Measurements from ENCODE around the gene PGAM1.
"Not testable (repeated sequence)": the region's sequence is repeated elsewhere in the genome, so short reads cannot be mapped to it uniquely, and the experiment has no call there.

Gene PGAM1

DNA sequence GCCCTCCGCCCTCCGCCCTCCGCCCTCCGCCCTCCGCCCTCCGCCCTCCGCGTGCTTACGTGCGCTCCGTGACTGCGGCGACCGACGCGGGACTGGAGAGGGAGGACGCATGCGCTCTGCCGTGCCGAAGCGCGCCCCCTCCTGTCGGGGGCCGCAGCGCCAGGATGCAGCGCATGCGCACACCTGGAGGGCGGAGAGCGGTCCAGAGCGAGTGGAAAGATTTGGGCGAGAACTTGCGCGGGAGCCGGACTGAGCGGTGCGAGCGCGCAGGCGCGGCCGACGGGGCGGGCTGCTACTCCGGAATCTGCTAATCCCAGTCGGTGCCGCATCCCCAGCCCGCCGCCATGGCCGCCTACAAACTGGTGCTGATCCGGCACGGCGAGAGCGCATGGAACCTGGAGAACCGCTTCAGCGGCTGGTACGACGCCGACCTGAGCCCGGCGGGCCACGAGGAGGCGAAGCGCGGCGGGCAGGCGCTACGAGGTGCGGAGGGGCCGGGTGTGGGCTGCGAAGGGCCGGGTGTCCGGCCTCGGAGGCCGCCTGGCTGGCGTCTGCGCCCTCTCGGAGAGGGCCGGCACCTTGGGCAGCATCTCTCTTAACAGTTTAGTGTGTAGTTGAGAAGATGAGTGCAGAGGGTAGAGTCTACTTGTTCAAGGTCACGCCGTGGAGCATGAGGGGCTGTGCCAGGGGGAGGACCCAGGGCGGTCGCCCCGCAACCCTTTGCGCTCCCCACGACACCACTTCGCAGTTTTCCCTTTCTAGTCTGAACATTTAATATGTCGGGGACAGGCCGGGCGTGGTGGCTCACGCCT, at the start of gene PGAM1:
TSS of gene PGAM1 (plus strand) at position 228 of the 812 bp plus-strand sequence. CDS start at position 345, 117 bp downstream.
- DNase-seq: peak; percentile 98

DNA sequence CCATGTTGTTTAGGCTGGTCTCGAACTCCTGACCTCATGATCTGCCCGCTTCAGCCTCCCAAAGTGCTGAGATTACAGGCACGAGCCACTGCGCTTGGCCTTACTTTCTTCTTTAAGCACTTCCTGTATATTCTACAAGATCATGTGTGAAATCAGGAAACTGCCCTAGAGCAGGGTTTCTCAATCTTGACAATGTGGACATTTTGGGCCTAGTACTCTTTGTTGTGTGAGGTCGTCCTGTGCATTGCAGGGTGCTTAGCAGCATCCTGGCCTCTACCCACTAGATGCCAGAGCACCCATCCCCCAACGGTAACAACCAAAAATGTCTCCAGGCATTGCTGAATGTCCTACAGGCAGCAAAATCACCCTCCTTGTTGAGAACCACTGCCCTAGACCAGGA, 49.6 kb upstream of the PGAM1 start:
- no peak for DNase-seq

DNA sequence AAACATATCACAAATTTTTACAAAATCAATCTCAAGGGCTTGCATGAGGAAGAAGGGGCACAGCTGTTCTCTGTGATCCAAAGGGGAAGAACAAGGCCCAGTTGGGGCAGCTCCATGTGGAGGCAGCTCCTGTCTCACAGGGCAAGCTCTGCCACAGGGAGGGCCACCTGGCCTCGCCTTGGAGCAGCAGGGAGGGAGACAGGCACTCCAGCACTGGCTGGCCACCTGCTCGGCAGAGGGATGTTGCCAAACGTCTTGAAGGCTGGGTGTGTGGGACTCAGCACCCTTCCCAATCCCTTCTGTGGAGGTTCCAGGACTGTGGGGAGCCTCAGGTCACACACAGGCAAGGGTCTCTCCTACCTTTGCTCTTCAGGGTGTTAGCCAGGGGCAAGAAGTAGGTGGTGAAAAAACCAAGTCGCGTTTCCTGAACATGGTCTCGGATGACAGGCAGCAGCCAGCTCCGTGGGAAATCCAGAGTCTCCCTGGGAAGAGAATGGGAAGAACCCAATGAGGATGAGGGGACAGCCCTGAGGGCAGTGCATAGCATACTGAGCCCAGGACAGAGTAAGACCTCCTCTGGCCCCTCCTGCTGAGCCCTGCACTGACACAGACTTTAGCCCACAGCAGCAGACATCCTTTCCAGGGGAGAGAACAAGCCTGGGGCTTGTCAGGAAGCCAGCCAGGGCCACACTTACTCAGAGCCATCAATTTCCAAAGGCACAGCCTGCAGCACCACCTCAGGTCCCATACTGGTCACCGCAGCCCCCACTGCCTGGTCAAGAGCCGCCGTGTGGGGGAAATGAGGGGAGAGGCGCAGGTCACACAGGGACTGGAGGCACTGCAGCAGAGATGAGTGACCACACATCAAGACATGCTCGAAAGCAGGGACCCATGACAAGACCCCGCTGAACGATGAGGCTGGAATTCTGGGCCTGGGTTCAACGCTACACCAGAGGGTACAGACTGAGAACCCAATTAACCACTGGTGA, 46.8 kb upstream of the PGAM1 start:
- DNase-seq: no peak

DNA sequence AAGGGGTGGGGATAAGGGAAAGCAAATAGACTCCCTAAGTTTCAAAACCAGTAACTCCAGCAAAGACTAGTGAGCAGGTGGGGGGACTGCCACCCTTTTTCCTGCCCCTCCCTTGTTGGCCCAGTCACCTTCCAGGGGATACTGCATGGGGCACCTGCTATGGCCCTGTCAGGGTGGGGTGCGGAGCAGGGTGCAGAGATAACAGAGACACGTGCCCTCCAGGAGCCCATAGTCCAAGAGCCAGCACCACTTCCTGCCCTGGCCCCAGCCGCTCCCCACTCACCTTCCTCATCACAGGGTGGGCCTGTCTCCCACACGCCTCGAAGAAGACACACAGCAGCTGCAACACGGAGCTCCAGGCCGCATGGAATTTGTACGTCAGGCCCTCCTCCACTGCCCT, 45.5 kb upstream of the PGAM1 start:
- DNase-seq: no peak

DNA sequence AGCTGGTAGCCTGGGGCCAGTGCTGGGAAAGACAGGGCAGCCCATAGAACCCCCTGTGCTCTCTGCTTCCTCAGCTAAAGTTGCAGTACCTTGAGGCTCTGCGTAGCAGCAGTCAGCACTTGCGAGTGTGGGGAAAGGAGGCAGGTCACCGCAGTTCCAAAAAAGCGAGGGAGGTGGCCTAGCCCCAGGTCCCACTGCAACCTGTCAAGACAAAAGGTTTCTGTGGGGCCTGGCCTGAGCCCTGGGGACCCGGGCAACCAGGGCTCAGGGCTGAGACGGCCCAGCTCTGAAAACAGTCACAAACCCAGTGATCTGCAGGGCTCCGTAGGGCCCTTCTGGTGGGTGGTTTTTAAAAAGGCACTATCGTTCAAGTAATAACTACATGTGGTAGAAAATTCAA, 44.4 kb upstream of the PGAM1 start:
- no peak for DNase-seq

DNA sequence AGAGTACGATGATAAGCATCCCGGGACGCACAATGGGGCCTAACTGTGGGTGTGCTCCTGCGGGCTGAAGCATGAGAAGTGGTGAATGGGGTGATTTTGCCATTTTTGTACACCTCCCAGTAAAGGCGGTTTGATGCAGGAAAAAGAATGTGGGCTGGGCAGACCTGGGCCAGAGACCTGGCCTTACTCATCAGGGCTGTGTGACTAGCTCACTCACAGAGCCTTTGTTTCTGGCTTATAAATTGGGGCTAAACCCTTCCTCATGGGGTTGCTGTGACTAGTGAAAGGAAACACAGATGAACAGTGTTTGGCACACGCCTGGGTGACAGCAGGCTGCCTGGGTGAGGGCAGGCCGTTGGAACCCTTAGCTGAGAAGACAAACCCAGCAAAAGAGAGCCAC, 42.8 kb upstream of the PGAM1 start:
- no peak for DNase-seq

DNA sequence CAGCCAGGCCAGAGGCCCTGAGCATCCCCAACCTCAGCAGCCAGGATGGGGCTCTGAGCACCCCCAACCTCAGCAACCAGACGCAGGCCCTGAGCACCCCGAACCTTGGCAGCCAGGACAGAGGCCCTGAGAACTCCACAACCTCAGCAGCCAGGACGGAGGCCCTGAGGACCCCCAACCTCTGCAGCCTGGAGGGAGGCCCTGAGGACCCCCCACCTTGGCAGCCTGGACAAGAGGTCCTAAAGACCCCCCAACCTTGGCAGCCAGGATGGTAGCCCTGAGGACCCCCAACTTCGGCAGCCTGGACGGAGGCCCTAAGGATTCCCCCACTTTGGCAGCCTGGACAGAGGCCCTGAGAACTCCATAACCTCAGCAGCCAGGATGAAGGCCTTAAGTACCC, 41.8 kb upstream of the PGAM1 start:
- DNase-seq: no peak

DNA sequence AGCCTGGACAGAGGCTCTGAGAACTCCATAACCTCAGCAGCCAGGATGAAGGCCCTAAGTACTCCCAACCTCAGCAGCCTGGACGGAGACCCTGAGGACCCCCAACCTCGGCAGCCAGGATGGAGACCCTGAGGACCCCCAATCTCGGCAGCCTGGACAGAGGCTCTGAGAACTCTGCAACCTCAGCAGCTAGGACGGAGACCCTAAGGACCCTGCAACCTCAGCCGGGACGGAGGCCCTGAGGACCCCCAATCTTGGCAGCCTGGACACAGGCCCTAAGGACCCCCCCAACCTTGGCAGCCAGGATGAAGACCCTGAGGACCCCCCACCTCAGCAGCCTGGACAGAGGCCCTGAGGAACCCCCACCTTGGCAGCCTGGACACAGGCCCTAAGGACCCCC, 41.4 kb upstream of the PGAM1 start:
- no peak for DNase-seq

DNA sequence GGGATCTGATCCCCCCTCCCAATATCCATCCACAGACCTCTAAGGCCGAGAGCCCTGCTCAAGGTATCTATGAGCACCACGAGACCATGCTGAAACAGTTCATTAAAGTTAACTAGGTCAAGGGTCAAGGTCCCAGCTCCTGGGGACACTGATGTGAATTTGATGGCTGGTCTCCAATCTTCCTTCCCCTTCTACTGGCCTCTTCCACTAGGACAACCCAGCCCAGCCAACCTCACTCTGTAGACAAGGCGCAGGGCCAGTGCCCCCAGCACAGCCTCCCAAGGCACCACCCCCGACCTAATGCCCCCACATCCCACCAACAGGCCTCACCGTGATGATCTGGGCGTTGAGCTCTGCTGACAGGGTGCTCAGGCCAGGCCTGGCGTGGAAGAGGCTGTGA, 40.4 kb upstream of the PGAM1 start:
- DNase-seq: no peak

DNA sequence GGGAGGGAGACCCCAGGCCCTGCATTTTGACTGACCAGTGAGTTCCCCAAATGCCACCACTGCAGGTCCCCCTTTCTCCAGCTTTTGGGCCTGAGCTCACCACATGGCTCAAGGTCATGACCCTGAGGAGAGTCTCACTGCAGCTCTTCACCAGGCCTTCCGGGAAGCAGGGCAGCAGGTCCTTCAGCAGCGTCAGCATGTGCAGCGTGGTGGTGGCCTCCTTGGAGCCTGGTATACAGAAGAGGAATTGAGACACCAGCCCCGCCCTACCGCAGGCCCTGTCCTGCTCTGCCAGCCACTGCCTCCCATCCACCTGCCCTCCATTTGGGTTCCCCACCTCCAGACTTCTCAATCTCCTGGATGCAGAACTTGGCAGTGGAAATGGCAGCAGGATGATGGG, 37.8 kb upstream of the PGAM1 start:
- no peak for DNase-seq

DNA sequence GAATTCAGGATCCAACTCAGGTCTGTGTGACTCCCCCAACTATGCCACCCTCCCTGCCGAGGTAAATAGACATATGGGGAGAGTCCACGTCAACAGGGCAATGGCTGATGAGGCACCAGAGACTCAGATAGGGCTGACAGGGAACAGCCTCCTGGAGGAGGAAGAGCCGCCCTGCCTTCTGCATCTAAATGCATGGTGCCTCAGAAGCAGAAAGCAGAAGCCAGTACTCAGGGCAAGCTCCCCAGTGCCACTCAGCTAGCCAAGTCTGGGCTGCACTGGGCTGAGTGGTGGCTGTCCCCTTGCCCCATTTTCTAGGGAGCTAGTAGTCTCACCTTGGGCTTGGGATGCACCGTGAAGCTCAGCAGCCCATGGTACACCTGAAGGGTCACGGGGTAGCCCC, 35.9 kb upstream of the PGAM1 start:
- DNase-seq: no peak

DNA sequence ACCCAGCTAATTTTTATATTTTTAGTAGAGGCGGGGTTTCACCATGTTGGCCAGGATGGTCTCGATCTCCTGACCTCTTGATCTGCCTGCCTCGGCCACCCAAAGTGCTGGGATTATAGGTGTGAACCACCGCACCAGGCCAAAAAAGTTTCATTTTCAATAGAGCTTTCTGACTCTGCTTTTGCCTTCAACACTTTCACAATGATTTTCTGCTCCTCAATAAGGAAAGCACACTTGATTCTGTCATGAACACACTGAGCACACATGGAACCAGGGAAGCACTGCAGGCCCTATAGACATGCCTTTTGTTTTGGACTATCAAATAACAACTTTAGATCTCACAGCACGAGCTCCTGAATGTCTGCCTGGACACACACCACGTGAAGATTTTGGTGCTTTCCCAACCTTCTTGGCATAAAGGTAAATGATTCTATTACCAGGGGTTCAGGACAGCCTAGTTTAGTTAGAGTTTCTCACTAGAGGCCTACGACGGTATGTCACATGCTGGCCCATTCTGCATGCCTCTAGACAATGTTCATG, 32.9 kb upstream of the PGAM1 start:
- no peak for DNase-seq

DNA sequence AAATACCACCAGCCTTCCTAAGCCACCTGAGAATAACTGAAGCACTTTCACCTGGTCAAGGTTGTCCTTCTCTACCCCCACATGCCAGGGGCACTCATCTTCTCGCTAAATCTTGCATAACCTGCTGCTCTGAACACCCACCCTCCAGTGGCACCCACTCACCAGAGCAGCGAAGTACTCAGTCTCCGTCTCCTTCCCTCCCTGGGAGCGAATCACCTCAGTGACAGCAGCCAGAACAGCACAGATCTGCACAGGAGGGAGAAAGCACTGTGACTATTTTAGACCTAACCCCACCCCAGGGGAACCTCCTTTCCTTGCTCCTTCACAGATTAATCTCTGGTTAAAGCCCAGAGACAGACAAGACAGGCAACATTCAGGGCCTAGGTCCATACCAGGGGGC, 29.9 kb upstream of the PGAM1 start:
- DNase-seq: no peak

DNA sequence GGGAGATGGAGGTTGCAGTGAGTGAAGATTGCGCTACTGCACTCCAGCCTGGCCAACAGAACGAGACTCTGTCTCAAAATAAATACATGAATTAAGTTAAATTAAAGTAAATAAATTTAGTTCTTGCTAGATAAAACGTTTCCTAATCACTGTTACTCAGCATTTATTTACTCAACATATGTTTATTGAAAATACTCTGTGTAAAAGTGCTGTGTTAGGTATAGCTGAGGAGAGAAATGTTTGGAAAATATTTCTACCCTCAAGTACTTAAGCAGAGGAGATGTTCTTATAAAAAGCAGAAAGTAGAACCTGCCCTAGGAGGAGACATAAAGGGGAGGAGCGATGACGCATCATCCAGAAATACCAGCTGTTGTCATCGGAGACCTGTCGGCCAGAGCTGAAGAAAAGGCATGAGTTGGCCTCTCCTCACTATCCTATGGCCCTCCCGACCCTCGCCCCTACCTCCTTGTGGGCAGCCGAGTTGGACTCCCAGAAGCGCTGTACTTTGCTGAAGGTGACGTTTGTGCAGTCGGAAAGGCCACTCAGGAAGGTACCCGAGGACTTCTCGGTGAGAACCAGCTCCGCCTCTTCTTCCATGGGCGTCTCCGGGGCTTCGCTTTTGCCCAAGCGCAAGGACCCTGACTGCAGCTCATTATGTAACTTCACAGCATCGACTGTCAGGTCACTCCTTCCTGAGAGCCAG, 26.0 kb upstream of the PGAM1 start:
- DNase-seq: peak; percentile 22

DNA sequence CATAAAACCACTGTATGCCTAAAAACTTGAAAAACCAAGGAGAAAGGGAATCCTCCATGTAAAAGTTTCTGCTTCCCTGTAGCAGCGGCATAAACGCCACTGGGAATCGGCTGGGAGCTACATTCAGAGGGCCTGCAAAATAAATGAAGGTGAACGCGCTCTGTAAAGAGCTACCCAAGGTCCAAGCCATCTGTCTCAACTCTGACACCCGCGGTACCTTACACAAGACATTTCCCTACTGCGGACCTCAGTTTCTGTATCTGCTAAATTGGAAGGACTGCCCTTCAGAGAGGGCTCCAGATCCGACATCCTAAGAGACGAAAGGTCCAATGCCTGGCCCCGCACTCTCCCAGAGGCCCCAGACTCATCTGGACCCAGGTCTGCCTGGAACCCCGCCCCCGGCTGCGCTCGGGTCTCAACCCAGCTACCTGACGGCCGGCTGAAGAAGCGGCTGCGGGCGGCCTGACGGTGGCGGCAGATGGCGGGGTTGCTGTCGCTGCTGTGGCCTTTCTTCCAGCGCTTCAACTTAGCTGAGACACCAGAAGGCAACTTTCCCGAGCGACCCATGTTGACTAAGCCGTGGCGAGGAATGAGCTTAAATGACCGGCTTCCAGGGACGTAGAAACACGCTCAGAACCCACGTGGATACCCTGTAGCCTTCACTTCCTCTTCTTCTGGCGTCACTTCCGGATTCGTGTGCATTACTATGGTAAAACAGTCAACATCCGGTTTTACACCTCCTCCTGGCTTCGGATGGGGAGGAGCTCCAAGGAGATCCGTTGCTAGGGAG, 25.1 kb upstream of the PGAM1 start, which contains the start of gene RRP12:
TSS of gene RRP12 (minus strand) at position 676 of the 790 bp plus-strand sequence. CDS start at position 567, 109 bp downstream.
- DNase-seq: peak; percentile 92

DNA sequence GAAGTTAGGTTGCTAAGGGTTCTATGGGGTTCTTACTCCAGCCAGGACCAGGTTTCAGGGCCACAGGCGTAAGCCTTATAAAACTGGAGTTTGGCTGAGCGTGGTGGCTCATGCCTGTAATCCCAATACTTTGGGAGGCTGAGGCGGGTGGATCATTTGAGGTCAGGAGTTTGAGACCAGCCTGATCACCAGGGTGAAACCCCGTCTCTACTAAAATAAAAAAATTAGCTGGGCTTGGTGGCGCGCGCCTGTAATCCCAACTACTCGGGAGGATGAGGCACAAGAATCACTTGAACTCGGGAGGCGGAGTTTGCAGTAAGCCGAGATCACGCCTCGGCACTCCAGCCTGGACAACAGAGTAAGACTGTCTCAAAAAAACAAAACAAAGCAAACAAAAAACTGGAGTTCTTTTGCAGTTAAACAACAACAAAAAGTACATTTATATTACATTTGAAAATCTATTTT, 24.5 kb upstream of the PGAM1 start:
- DNase-seq: no peak

DNA sequence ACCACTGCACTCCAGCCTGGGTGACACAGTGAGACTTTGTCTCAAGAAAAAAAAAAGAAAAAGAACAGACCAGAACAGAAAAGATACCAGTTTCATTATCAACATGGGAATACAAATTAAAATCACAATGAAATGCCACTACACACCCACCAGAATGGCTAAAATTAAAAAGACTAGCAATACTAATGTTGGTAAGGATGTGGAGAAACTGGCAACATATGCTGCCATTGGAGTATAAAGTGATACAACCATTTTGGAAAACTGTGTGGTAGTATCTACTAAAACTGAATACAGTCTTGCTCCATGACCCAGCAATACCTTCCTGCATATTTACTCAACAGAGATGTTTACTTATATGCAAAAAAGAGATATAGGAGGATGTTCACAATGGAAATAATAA, 21.9 kb upstream of the PGAM1 start:
- DNase-seq: no peak

DNA sequence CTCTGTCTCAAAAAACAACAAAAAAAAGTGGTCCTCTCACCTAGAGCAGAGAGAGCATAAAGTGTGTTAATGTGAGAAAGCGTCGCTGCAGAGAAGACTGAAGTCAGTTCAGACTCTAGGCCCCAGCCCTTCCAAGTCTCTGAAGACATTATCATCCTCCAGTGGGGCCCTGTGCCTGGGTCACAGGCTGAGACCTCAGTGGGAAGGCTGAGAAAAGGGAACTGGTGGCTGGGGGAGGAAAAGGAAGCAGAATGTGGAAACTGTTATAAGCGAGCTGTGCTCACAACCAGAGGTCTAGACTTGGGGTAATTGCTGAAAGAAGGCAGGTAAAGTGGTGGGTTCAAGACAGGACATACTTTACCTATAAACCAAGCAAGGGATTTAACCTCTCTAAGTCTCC, 19.9 kb upstream of the PGAM1 start:
- no peak for DNase-seq

DNA sequence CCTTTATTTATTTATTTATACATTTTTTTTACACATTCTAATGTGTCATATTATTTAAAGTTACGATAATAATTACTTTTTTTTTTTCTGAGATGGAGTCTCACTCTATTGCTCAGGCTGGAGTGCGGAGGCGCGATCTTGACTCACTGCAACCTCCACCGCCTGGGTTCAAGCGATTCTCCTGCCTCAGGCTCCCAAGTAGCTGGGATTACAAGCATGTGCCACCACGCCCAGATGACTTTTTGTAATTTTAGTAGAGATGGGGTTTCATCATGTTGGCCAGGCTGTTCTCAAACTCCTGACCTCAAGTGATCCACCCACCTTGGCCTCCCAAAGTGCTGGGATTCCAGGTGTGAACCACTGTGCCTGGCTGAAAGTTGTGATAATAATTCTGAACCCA, 19.5 kb upstream of the PGAM1 start:
- not testable (repeated sequence) for DNase-seq

DNA sequence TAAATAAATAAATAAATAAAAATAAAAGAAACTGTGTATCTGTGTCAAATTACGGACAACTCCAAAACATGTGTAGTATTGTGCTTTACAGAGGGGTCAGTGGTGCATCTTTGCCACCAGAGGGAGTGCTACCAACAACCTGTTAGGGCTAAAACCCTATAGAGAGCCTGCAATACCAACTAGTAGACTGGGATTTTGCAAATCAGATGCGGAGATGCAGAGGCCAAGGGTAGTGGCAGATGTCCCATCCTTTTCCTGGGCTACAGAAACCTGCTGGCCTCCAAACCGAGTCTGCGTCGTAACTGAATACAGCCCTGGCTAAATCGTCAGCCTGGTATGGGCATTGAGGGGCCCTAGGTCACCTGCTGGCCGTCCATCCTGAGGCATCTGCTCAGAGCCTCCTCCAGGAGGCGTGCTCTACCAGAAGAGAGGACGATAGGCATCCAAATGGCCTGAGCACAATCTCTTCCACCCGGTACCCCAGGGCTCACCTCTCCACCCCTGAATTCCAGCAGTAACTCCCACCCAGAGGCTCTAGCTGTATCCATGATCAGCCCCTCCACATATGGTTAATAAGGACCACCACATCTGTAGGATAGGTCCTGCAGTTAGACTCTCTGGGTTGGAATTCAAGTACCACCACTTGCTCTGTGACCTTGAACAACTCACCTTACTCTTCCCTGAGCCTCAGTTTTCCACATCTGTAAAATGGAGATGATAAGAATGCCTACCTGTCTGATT, 18.6 kb upstream of the PGAM1 start:
- peak; percentile 81 for DNase-seq

DNA sequence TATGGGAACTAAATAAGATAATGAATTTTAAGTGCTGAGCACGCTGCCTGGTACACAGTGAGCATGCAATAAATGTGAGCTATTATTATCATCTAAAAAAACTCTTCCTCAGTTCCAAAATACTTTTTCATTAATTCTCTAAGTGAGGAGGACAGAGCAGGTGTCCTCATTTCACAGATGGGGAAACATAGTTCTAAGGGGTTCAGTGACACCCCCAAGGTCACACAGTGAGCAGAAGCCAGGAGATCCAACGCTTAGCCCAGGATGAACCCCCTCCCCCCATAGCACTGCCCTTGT, 18.1 kb upstream of the PGAM1 start:
- DNase-seq: no peak

Measured in retina (tissue), 1 donor.